Esophagus squamous epithelium (tissue), 4 donors: ENCODE measurements around the gene RDM1.
"Not testable (repeated sequence)": the region's sequence is repeated elsewhere in the genome, so short reads cannot be mapped to it uniquely, and the experiment has no call there.

ENCODE experiments used
- POLR2A ChIP-seq, 4 donors: fragments of 450-650 bp; IDR thresholded peaks; one replicate each; pipeline ENCODE4 v1.6.1; 2017; ENCODE audit warnings: antibody characterized with exemption in 4 of 4, mild to moderate bottlenecking in 4 of 4, moderate library complexity in 3 of 4
- TF ChIP-seq, protein P1 (sequence below), 6 experiments: fragments of 450-650 bp in 4 of 6; fragments of 200-600 bp in 2 of 6; sonication (generic) in 2 of 6; IDR thresholded peaks; one replicate each; pipeline ENCODE4 v1.5.1; 2016 to 2019; ENCODE audit warnings: antibody characterized with exemption in 6 of 6, mild to moderate bottlenecking in 4 of 6, moderate library complexity in 4 of 6

DNA sequence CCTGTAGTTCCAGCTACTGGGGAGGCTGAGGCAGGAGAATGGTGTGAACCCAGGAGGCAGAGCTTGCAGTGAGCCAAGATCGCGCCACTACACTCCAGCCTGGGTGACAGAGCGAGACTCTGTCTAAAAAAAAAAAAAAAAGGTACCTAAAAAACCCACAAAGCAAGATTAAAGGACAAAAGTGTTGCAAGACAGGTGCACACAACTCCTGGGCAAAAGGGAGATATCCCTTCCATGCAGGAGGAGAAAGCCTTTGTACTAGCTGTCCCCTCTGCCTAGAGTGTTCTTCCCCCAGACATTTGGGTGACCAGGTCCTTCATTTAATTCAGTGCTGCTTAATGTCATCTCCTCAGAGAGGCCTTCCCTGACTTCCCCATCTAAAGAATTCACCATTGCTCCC lies 7.9 kb upstream of the RDM1 start:
- TF ChIP-seq, protein P1, sequence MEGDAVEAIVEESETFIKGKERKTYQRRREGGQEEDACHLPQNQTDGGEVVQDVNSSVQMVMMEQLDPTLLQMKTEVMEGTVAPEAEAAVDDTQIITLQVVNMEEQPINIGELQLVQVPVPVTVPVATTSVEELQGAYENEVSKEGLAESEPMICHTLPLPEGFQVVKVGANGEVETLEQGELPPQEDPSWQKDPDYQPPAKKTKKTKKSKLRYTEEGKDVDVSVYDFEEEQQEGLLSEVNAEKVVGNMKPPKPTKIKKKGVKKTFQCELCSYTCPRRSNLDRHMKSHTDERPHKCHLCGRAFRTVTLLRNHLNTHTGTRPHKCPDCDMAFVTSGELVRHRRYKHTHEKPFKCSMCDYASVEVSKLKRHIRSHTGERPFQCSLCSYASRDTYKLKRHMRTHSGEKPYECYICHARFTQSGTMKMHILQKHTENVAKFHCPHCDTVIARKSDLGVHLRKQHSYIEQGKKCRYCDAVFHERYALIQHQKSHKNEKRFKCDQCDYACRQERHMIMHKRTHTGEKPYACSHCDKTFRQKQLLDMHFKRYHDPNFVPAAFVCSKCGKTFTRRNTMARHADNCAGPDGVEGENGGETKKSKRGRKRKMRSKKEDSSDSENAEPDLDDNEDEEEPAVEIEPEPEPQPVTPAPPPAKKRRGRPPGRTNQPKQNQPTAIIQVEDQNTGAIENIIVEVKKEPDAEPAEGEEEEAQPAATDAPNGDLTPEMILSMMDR (IDR thresholded peaks at IDR 0.05), result not testable (repeated sequence)
- TF ChIP-seq POLR2A (IDR thresholded peaks at IDR 0.05), result not testable (repeated sequence)
